Tibial nerve (tissue), 4 donors: ENCODE results near the gene BTN1A1. TPM values are rescaled to one million over a fixed set of nuclear protein-coding genes. Genes with fewer than 3 reads are reported as not detected.

ENCODE experiments used
- DNase-seq, 2 donors: peaks; one replicate each; pipeline ENCODE4 v3.0.0-alpha.2; 2019; ENCODE audit warnings: low spot score in 2 of 2
- H3K27ac ChIP-seq, 4 donors: fragments of 200-600 bp; sonication (generic) in 3 of 4; one replicate each; pipeline ENCODE4 v1.5.1; 2017 to 2019; ENCODE audit warnings: mild to moderate bottlenecking in 1 of 4
- H3K27me3 ChIP-seq, 2 donors: fragments of 200-600 bp; sonication (generic) in 1 of 2; one replicate each; pipeline versions ENCODE4 v1.5.1 to v1.6.0; 2017 to 2019
- H3K36me3 ChIP-seq, 3 donors: fragments of 200-600 bp; sonication (generic); one replicate each; pipeline ENCODE4 v1.5.1; 2018 to 2019
- H3K4me1 ChIP-seq, 4 donors: fragments of 200-600 bp; sonication (generic) in 3 of 4; one replicate each; pipeline ENCODE4 v1.5.1; 2017 to 2019
- H3K4me3 ChIP-seq, 4 donors: fragments of 200-600 bp; sonication (generic) in 3 of 4; one replicate each; pipeline ENCODE4 v1.5.1; 2017 to 2019; ENCODE audit warnings: mild to moderate bottlenecking in 1 of 4, moderate library complexity in 1 of 4
- H3K9me3 ChIP-seq, 4 donors: fragments of 200-600 bp; sonication (generic) in 3 of 4; one replicate each; pipeline ENCODE4 v1.5.1; 2017 to 2019
- CTCF ChIP-seq, 5 experiments: fragments of 200-600 bp in 3 of 5; fragments of 450-650 bp in 2 of 5; sonication (generic) in 3 of 5; IDR thresholded peaks; one replicate each; pipeline ENCODE4 v1.5.1; 2016 to 2019; ENCODE audit warnings: antibody characterized with exemption in 5 of 5, mild to moderate bottlenecking in 3 of 5, moderate library complexity in 2 of 5
- EP300 ChIP-seq, 2 donors: sonication (generic); formaldehyde crosslinking; IDR thresholded peaks; one replicate each; pipeline ENCODE4 v1.6.1; 2017; ENCODE audit warnings: antibody characterized with exemption in 2 of 2, mild to moderate bottlenecking in 1 of 2
- POLR2A ChIP-seq, 2 donors: fragments of 450-650 bp; IDR thresholded peaks; one replicate each; pipeline ENCODE4 v1.6.1; 2017; ENCODE audit warnings: antibody characterized with exemption in 2 of 2, mild to moderate bottlenecking in 2 of 2, moderate library complexity in 2 of 2
- WGBS, 2 donors: methylation state at CpG; one replicate each; pipeline ENCODE4 v1.1.5; 2018; 5-methylcytosine and 5-hydroxymethylcytosine counted together
- total RNA-seq, 4 donors: library from RNA; depleted of rRNA; stranded (reverse); fragments of >200 nt; gene quantifications; one replicate each; pipeline ENCODE4 v1.1.0, GENCODE V29; 2016

BTN1A1 gene
- total RNA-seq, 4 donors from 2014 or later, result not detected

- H3K27ac ChIP-seq, result peak overlapping the region in 3 of 4 donors; percentile 14 to 89 (median 22)
- H3K4me3 ChIP-seq, result no peak overlapping the region
- H3K4me1 ChIP-seq, result peaks cover 0 to 39% (median 16%) of the 10 kb centered on the region in 4 donors
- no peak for TF ChIP-seq EP300 (IDR thresholded peaks at IDR 0.05)
- no peak for TF ChIP-seq POLR2A (IDR thresholded peaks at IDR 0.05)
- TF ChIP-seq CTCF (IDR thresholded peaks at IDR 0.05), result no peak
- no peaks in the 10 kb centered on the region for H3K36me3 ChIP-seq
- no peaks in the 10 kb centered on the region for H3K27me3 ChIP-seq
- H3K9me3 ChIP-seq, result peaks cover 0 to 2% (median 0%) of the 10 kb centered on the region in 4 donors
- WGBS, 2 donors, result 8 to 22% methylated on average over 1 of the region's 1 CpG
- DNase-seq, result no peak
Observed at GRCh38 chr6:26477426-26477825, 22.7 kb upstream of the BTN1A1 start.

GRCh38 chr6:26478100-26478984 lies 21.8 kb upstream of the BTN1A1 start:
- peaks cover 0 to 31% (median 16%) of the 10 kb centered on the region in 4 donors for H3K4me1 ChIP-seq
- H3K9me3 ChIP-seq, result no peaks in the 10 kb centered on the region
- no peak overlapping the region for H3K4me3 ChIP-seq
- H3K36me3 ChIP-seq, result no peaks in the 10 kb centered on the region
- 96 to 98% methylated on average over 2 of the region's 2 CpGs for WGBS, 2 donors
- H3K27me3 ChIP-seq, result no peaks in the 10 kb centered on the region
- H3K27ac ChIP-seq, result peak overlapping the region in 3 of 4 donors; percentile 14 to 89 (median 22)
- TF ChIP-seq CTCF (IDR thresholded peaks at IDR 0.05), result no peak
- no peak for TF ChIP-seq EP300 (IDR thresholded peaks at IDR 0.05)
- TF ChIP-seq POLR2A (IDR thresholded peaks at IDR 0.05), result no peak
- no peak for DNase-seq

GRCh38 chr6:26478985-26479278 lies 21.2 kb upstream of the BTN1A1 start:
- WGBS, 2 donors, result 51 to 71% methylated on average over 3 of the region's 3 CpGs
- no peak overlapping the region for H3K4me3 ChIP-seq

GRCh38 chr6:26482338-26482737 lies 17.8 kb upstream of the BTN1A1 start:
- peaks cover 0 to 5% (median 0%) of the 10 kb centered on the region in 4 donors for H3K4me1 ChIP-seq
- H3K27me3 ChIP-seq, result no peaks in the 10 kb centered on the region
- no peak for DNase-seq
- H3K9me3 ChIP-seq, result peaks cover 0 to 1% (median 0%) of the 10 kb centered on the region in 4 donors
- 90 to 92% methylated on average over 4 of the region's 4 CpGs for WGBS, 2 donors
- no peak overlapping the region for H3K4me3 ChIP-seq
- no peak overlapping the region for H3K27ac ChIP-seq
- H3K36me3 ChIP-seq, result no peaks in the 10 kb centered on the region
- TF ChIP-seq POLR2A (IDR thresholded peaks at IDR 0.05) (no peak), EP300 (IDR thresholded peaks at IDR 0.05) (no peak), CTCF (IDR thresholded peaks at IDR 0.05) (no peak)

More at GRCh38 chr6:26478985-26479278, 21.2 kb upstream of the BTN1A1 start:
- Histone ChIP-seq H3K27ac (peak overlapping the region in 1 of 4 donors; percentile 44), H3K9me3 (no peaks in the 10 kb centered on the region), H3K4me1 (peaks cover 0 to 29% (median 16%) of the 10 kb centered on the region in 4 donors), H3K36me3 (no peaks in the 10 kb centered on the region), H3K27me3 (no peaks in the 10 kb centered on the region)
- no peak for DNase-seq
- TF ChIP-seq CTCF (IDR thresholded peaks at IDR 0.05) (no peak), POLR2A (IDR thresholded peaks at IDR 0.05) (no peak), EP300 (IDR thresholded peaks at IDR 0.05) (no peak)

GRCh38 chr6:26483727-26484126 lies 16.4 kb upstream of the BTN1A1 start:
- 92% methylated on average over 3 of the region's 3 CpGs for WGBS, 2 donors
- TF ChIP-seq EP300 (IDR thresholded peaks at IDR 0.05), result no peak
- no peak for TF ChIP-seq POLR2A (IDR thresholded peaks at IDR 0.05)
- no peak for TF ChIP-seq CTCF (IDR thresholded peaks at IDR 0.05)
- no peaks in the 10 kb centered on the region for H3K36me3 ChIP-seq
- no peaks in the 10 kb centered on the region for H3K27me3 ChIP-seq
- no peak overlapping the region for H3K4me3 ChIP-seq
- no peak overlapping the region for H3K27ac ChIP-seq
- H3K9me3 ChIP-seq, result peaks cover 0 to 11% (median 0%) of the 10 kb centered on the region in 4 donors
- no peak for DNase-seq
- H3K4me1 ChIP-seq, result no peaks in the 10 kb centered on the region
